Type B pancreatic cell (in vitro differentiated cells): ENCODE measurements around the gene APOBEC3C. TPM values are rescaled to one million over a fixed set of nuclear protein-coding genes. Genes with fewer than 3 reads are reported as not detected.
"Not testable (repeated sequence)": the region's sequence is repeated elsewhere in the genome, so short reads cannot be mapped to it uniquely, and the experiment has no call there.

ENCODE experiments used
- DNase-seq: peaks from one replicate; pipeline ENCODE4 v3.0.0; 2021; ENCODE audit warnings: mixed read lengths; ENCODE audit not compliant: unreplicated experiment; ENCODE audit errors: extremely low spot score
- H3K27ac Mint-ChIP-seq: 2 replicates; pipeline ENCODE4 v1.8.0; 2021; ENCODE audit warnings: mild to moderate bottlenecking, mixed read lengths
- H3K27me3 Mint-ChIP-seq: 2 replicates; pipeline ENCODE4 v1.8.0; 2021; ENCODE audit warnings: mixed read lengths
- H3K36me3 Mint-ChIP-seq: 2 replicates; pipeline ENCODE4 v1.8.0; 2021; ENCODE audit warnings: mixed read lengths
- H3K4me1 Mint-ChIP-seq: one replicate; pipeline ENCODE4 v1.8.0; 2021; ENCODE audit warnings: mixed read lengths; ENCODE audit not compliant: unreplicated experiment
- H3K4me3 Mint-ChIP-seq: 2 replicates; pipeline ENCODE4 v1.8.0; 2021; ENCODE audit warnings: mild to moderate bottlenecking, mixed read lengths
- H3K9me3 Mint-ChIP-seq: 2 replicates; pipeline ENCODE4 v1.8.0; 2021; ENCODE audit warnings: mixed read lengths
- CTCF ChIP-seq: fragments of 200-600 bp; sonication (generic); conservative IDR thresholded peaks from 2 replicates; pipeline ENCODE4 v1.5.0; 2021; ENCODE audit warnings: antibody characterized with exemption, mild to moderate bottlenecking
- total RNA-seq: library from RNA; stranded (reverse); gene quantifications from 2 replicates; pipeline ENCODE4 v1.2.1, GENCODE V29; 2021; ENCODE audit warnings: low replicate concordance

APOBEC3C gene
- total RNA-seq, 1 donor from 2014 or later = 26.0 TPM

GRCh38 chr22:39027717-39028116, 13.7 kb downstream of the APOBEC3C start:
- no peak overlapping the region for H3K4me3 Mint-ChIP-seq
- DNase-seq = no peak
- peaks cover 12% of the 10 kb centered on the region for H3K4me1 Mint-ChIP-seq
- H3K27ac Mint-ChIP-seq = no peak overlapping the region
- TF ChIP-seq CTCF = no peak
- H3K27me3 Mint-ChIP-seq = no peaks in the 10 kb centered on the region
- no peaks in the 10 kb centered on the region for H3K9me3 Mint-ChIP-seq
- no peaks in the 10 kb centered on the region for H3K36me3 Mint-ChIP-seq

- no peaks in the 10 kb centered on the region for H3K27me3 Mint-ChIP-seq
- H3K4me3 Mint-ChIP-seq = no peak overlapping the region
- H3K4me1 Mint-ChIP-seq = peaks cover 12% of the 10 kb centered on the region
- no peak overlapping the region for H3K27ac Mint-ChIP-seq
- H3K36me3 Mint-ChIP-seq = no peaks in the 10 kb centered on the region
- no peaks in the 10 kb centered on the region for H3K9me3 Mint-ChIP-seq
- no peak for DNase-seq
- no peak for TF ChIP-seq CTCF
Measured at GRCh38 chr22:39028281-39028680, 14.2 kb downstream of the APOBEC3C start.

- no peaks in the 10 kb centered on the region for H3K36me3 Mint-ChIP-seq
- H3K27me3 Mint-ChIP-seq = no peaks in the 10 kb centered on the region
- H3K4me1 Mint-ChIP-seq = peaks cover 9% of the 10 kb centered on the region
- no peak overlapping the region for H3K27ac Mint-ChIP-seq
- no peak overlapping the region for H3K4me3 Mint-ChIP-seq
- no peak for TF ChIP-seq CTCF
- no peaks in the 10 kb centered on the region for H3K9me3 Mint-ChIP-seq
- no peak for DNase-seq
Measured at GRCh38 chr22:39029227-39029626, 15.2 kb downstream of the APOBEC3C start.

GRCh38 chr22:39030705-39031104, 16.6 kb downstream of the APOBEC3C start:
- no peaks in the 10 kb centered on the region for H3K36me3 Mint-ChIP-seq
- H3K4me3 Mint-ChIP-seq = no peak overlapping the region
- peaks cover 9% of the 10 kb centered on the region for H3K4me1 Mint-ChIP-seq
- TF ChIP-seq CTCF = no peak
- H3K27ac Mint-ChIP-seq = no peak overlapping the region
- no peak for DNase-seq
- H3K9me3 Mint-ChIP-seq = no peaks in the 10 kb centered on the region
- H3K27me3 Mint-ChIP-seq = no peaks in the 10 kb centered on the region

GRCh38 chr22:39031434-39032295, 17.6 kb downstream of the APOBEC3C start:
- not testable (repeated sequence) for DNase-seq, H3K27ac Mint-ChIP-seq, H3K4me1 Mint-ChIP-seq, H3K27me3 Mint-ChIP-seq, H3K9me3 Mint-ChIP-seq, H3K4me3 Mint-ChIP-seq, H3K36me3 Mint-ChIP-seq

GRCh38 chr22:39037071-39037470, 23.0 kb downstream of the APOBEC3C start:
- not testable (repeated sequence) for H3K36me3 Mint-ChIP-seq, H3K9me3 Mint-ChIP-seq, H3K4me3 Mint-ChIP-seq, DNase-seq, H3K27me3 Mint-ChIP-seq
- H3K27ac Mint-ChIP-seq = peak overlapping the region; percentile 23
- peaks cover 35% of the 10 kb centered on the region for H3K4me1 Mint-ChIP-seq
